Fibroblast of skin of left biceps (primary cell): ENCODE data around the gene EMC8.
"Not testable (repeated sequence)": the region's sequence is repeated elsewhere in the genome, so short reads cannot be mapped to it uniquely, and the experiment has no call there.

ENCODE experiments used
- DNase-seq, 2 experiments: peaks; one replicate each; pipeline ENCODE4 v3.0.0-alpha.2; 2013; ENCODE audit warnings: low read depth in 2 of 2

EMC8 gene

DNA sequence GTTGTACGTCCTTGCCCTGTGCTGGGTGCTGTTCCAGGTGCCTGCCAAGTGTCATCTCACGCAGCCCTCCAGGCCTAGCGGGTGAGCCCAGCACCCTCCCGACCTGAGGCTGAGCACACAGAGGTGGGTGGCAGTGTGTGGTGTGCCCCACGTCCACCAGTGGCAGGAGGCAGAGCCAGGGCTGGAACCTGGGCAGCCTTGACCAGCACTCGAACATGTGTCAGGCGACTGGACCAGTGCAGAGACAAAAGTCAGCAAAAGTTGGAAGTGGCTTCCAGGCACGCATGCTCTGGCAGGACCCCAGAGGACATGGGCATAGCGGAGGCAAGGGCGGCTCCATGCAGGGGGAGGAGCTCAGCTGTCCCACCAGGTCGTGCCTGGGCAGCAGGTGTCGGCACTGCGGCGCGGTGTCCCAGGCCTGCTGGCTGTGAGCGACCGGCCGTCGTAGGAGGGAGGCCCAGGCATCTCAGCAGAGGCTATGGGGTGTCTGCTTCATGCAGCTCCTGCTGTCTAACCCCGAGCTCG is 35.9 kb upstream of the EMC8 start:
- DNase-seq: no peak

DNA sequence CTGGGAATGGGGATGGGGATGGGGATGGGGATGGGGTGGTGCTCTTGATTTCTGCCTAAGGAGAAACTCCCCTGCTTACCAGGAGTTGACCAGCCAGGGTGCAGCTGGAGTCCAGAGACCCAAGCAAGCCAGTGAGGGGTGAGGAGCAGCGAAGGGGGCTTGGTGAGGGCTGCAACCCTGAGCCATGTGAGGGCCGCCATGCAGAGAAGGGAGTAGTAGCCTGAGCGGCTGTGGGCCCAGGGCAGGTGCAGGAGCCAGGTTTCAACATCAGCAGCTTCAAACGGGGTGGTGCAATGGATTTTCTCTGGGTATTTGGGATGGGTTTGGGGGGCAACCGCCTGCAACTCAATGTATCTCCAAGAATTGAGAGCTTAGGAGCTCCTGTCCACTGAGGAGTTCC is 35.4 kb upstream of the EMC8 start:
- no peak for DNase-seq

DNA sequence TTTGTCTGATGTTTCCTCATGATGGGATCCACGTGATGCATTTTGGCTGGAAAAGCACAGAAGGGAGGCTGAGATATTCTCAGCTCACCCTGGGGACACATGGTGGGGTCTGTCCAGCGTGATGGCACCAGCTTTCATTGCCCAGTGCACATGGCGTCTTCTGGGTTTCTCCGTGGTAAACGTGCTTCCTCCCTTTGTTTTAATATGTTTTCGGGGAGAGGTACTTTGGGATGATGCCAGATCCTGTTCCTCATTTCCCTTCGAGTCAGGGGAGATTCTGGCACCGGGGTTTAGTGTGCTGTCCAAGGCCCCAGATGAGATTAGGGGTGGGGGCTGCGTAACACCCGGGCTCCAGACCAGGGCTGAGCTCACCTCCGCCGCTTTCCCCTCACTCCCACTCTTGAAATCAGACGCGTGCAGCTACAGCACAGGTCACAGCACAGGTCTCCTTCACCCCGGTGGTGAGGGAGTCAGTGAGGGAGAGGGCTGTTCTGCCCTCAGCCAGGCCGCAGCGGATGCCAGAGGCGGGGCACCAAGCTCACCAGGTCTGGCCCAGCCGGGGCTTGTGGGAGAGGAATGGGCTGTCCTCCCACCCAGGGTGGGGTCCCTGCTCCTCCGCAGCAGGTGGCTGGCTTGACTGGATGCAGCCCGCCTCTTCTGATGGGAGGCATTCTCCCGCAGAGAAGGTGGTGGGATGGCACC is 34.0 kb upstream of the EMC8 start:
- no peak for DNase-seq

DNA sequence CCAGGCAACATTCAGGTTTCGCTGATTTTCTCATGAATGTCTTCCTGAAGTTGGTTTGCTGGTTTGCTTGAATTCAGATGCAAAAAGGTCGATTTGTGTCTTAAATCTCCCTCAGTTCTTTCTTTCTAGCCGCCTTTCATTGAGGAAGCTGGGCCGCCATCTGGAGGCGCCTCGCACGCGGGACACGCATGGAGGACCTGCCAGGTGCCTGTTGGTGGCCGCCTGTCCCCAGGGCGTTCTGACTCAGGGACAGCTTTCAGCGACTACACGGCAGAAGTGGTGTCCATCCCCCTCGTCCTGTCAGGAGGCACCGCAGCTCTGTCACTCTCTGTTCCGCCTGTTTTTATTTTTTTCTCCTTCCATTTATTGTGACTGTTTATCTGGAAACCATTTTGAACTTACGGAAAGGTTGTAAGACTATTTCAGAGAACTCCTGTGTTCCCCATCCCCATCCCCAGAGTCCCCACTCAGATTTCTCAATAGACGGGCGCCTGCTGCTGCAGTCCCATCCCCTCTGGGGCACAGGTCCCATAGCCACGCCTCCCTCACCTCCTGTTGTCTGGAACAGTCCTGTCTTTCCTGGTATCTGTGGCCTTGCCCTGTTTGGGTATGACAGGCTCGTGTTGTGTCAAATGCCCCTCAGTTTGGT is 33.4 kb upstream of the EMC8 start:
- no peak for DNase-seq

DNA sequence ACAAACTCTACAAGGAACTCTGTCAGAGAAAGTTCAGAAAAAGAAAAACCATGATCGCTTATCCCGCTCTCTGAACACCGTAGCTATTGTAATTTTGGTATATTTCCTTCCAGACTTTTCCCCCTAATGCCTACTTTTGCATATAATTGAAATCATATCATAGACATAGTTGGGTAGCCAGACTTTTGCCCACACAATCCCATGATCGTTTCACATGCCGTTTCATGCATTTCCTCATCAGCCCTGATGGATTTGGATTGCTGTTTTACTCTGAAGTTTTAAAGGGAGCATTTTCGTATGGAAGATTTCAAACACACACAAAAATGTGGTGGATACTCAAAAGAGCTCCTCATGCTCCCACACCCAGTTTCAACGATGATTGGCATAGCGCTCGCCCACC is 31.5 kb upstream of the EMC8 start:
- DNase-seq: no peak

DNA sequence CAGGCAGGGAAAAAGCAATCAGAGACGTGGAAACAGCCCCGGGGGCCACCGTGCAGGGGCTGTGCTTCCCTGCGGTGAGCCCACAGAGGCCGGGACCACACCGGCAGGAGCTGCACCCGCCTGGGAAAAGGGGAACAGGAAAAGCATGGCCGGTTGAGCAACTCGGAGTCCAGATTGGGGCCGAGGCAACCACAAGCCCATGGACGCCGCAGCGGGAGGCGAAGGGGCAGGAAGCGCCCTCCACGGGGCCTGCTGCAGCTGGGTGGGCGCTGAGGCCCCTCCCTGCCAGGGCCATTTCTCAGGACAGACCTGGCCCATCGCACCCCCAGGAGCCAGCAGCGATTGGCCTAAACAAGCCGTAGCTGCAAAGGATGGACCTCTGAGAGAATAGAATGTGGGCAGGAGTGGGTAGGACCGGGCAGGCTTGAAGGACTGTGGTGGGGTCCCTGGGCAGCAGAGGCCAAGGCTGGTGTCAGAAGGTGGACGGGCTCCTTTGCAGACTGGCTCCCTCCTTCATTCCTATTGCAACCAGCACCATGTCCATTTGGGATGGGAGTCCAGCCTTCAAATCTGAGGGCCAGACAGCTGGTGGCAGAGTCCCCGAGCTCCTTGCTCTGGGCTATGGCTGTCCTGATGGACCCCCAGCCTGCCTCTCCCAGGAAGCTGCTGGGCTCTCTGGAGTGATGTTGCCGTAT is 30.6 kb upstream of the EMC8 start:
- DNase-seq: no peak

DNA sequence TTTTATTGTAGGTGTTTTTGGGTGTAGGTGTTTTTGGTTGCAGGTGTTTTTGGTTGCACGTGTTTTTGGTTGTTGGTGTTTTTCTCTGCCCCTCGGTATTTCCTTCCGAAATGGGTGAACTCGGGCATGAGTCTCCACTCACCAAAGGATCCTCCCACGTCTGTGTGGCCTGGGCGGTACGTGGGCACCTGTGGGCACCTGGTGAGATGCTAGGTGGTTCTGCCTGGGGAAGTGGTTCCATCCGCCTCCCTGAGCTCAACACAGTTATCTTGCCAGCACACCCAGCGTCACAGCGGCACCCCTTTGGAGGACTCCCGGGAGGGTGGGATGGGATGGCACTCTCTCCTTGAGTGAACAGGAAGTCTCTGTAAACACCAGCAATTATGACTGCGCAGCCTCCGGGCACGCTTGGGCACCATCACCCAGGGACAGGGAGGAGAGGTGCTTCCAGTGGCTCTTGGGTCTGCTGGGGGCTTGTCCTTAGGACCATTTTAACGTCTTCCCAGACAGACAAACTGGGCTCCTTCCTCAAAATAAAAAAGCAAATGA is 29.9 kb upstream of the EMC8 start:
- DNase-seq: no peak

DNA sequence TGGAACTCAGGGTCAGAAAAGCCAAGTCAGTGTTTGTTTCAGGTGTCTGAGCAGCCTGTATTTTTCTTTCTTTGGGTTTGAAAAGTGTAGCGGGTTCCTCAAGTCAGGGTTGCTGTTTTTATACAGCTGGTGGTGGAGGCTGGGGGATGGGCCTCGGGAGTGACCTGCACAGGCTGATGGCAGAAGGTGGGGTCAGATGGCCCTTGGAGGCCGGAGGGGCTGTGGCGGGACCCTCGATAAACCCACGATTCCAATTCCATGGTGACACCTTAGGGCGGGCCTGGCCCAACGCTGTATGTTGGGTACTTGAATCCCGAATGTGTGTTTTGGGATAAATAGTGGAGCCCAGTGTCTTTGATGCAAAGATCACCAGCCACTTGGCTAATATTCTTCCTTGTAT is 28.8 kb upstream of the EMC8 start:
- no peak for DNase-seq

DNA sequence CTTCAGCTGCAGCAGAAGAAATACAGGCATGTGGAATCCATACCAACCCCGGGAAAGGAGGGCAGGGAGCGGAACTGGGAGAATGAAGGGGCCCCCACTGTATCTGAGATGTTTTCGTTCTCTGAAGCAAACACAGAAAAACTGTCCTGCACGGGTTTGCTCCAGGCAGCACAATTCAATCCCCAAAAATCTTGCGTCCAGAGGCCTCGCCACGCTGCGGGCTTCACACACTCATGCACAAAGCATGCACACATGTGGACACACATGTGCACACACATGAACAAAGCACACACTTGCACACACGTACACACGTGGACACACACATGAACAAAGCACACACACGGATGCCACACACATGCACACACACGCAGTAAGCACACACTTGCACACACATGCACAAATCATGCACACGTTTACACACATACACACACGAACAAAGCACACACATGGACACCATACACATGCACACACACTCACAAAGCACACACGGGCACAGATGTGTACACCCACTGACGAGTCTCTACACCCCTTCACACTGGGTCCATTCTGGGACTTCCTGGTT is 27.4 kb upstream of the EMC8 start:
- no peak for DNase-seq

DNA sequence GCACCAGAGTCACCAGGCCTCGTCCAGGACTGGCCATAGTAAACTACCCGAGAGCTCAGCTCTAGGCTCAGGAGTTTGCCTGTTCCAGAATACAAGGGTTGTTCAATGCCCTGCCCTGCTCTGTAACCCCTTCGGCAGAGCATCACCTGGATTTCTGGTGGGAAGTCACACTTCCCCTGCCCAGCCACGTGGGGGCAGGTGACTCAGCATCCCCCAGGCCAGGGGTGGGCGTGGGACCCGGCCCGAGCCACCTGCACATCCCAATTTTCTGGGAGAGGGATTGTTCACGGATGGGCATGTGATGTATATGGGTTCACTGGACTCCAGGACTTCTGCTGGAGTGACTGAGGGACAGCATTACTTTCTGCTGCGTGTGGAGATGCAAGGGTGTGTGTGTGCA is 26.0 kb upstream of the EMC8 start:
- no peak for DNase-seq

DNA sequence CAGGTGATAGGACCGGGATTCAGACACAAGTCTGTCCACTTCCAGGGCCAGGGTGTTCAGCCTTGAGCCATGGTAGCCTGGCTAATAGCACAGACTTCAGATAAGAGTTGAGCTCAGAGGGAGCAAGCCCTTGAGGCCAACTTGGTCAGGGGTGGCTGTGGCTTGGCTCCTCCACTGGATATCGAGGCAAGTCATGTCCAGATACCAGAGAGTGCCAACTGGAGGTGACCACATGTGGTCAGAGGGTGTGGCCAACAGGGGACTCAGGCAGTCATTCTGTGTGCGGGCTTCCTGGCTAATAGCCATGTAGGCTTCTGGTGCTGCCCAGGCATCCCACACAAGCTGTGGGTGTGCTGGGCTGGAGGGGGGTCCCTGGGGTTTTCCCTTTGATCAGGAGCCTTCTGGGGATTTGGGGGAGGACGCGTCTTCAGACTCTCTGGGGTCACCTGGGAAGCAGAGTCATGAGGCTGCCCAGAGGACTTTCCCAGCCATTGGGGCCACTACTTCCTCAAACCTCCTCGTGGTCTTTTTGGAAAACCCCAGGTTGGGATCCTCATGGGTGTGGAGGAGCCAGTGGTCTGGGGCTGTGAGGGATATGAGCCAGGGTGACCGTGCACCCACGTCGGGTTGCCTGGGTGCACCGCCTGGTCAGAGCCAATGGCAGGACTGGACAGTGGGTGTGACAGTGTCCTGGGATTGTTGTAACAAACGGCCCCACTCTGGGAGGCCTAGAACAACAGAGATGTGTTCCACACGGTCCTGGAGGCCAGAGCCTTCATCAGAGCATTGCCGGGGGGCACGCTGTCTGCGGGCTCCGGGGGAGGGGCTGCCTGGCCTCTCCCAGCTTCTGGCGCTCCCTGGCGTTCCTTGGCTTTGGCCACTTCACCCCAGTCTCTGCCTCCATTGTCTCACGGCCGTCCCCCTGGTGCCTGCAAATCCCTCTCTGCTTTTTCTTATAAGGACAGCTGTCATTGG is 25.1 kb upstream of the EMC8 start:
- no peak for DNase-seq

DNA sequence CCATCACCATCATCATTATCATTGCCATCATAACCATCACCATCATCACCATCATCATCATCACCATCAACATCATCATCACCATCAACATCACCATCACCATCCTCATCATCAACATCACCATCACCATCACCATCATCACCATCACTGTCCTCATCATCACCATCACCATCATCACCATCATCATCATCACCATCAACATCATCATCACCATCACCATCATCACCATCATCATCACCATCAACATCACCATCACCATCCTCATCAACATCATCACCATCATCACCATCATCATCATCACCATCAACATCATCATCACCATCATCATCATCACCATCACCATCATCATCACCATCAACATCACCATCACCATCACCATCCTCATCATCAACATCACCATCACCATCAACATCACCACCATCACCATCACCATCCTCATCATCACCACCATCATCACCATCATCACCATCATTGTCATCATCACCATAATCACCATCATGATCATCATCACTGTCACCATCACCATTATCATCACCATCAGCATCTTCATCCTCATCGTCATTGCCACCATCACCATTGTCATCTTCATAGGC is 24.1 kb upstream of the EMC8 start:
- no peak for DNase-seq

DNA sequence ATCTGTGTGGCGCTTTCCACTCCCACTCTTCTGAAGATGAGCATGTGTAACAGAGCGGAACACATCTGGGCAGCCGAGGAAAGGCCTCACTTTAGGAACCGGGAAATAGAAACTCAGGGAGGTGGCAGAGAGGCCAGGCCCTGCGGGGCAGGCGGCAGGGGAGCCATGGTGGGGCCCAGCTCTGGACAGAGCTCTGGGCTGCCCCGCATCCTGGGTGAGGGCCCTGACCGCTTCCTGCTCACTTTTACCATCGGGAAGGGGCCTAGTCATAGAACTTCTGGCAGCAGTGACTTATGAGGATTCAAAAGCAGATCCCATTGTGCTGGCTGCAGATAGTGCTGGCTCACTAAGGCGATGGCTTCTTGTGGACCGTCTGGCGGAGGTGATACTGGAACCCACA is 22.8 kb upstream of the EMC8 start:
- no peak for DNase-seq

DNA sequence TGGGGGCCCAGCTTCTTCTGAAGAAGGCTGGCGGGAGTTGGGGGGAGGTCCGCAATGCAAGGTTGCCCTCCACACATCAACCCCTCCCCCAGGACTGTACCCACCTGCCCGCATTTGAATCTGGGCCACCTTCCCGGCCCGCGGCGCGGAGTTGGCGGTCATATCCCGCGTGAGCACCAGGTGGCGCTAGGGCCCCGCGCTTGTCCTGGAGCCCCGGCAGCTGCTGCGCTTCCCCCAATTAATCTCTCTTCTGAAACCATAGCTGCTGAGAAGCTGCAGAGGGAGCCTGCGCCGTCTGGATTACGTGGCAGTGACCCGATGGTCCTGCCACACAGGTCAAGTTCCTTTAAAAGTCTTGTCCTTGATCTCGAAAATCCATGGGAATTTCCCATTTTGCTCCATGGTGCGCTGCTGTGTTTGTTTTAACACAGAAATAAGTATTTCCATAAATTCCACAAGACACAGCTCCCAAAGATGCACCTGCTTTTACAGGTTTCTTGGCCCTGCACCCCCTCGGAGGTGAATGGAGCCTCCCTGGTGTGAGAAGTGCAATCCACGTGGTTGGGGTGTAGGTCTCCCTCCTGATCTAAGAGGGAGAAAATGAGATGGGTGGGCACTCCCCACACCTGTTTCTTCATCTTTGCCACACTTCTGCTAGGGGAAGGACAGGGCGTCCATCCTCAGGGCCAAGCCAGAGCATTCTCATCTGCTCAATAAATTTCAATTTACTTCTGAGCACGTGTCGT is 22.2 kb upstream of the EMC8 start:
- peak in 1 of 2 experiments; percentile 30 for DNase-seq

DNA sequence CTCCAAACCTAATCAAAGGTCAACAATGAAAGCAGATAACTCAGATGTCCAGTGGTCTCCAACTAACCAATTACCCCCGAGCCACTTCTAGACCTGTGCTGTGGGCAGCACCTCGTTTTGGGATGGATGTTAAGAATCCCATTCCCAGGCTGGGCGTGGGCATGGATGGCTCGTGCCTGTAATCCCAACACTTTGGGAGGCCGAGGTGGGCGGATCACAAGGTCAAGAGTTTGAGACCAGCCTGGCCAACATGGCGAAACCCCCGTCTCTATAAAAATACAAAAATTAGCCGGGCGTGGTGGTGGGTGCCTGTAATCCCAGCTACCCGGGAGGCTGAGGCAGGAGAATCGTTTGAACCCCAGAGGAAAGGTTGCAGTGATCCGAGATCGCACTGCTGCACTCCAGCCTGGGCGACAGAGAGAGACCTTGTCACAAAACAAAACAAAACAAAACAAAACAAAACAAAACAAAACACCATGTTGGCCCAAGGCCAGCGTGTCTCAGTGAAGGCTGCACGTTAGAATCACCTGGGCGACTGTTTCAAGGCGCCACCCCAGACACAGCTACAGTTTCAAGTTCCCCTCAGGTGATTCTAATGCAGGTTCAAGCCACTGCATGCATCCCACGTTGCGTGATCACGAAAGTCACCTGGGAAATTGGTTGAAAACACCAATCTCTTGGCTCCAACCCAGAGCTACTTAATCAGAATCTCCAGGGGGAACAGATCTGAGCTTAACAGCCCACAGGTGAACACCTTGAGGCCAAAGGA is 21.4 kb upstream of the EMC8 start:
- no peak for DNase-seq

DNA sequence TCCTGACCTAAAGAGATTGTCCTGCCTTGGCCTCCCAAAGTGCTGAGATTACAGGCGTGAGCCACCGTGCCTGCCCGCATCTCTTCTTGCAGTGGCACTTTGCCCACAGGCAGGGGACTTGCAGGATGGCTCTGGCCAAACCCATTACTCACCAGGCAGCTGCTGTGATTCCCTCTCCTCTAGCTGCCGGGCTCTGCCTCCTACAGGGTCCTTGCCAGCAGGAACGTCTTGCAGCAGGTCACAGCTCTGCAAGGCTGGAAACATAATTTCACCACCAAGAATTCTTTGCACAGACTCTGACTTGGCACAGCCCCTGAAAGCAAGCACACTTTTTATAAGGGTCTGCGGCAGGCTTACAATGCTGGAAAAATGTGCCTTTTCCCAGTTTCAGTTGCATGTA is 20.4 kb upstream of the EMC8 start:
- DNase-seq: no peak

DNA sequence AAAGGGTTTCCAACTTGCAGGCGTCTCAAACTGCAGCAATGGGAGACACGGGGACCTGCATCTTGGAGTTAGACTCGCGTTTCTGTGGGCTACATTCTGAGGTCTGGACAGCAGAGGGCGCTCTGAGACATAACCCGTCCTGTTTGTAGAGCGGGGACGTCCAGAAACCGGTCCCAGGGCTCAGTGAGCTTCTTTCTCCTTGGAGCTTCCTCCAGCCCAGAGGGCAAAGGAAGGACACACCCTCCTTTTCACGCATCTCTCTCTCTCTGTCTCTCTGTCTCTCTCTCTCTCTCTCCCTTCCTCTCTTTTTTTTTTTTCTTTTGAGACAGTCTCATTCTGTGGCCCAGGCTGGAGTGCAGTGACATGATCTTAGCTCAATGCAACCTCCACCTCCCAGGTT is 19.9 kb upstream of the EMC8 start:
- DNase-seq: peak; percentile 26 to 34

DNA sequence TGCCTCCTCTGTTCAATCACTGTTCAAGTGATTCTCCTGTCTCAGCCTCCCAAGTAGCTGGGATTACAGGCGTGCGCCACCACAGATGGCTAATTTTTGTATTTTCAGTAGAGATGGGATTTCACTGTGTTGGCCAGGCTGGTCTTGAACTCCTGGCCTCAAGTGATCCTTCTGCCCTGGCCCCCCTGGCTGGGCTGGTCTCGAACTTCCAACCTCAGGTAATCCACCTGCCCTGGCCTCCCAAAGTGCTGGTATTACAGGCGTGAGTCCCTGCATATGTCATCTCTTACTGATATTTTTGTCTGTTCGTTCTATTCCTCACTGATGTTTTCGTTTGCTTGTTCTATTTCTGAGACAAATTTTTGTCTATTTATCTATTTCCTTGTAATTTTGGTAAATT is 17.9 kb upstream of the EMC8 start:
- not testable (repeated sequence) for DNase-seq

DNA sequence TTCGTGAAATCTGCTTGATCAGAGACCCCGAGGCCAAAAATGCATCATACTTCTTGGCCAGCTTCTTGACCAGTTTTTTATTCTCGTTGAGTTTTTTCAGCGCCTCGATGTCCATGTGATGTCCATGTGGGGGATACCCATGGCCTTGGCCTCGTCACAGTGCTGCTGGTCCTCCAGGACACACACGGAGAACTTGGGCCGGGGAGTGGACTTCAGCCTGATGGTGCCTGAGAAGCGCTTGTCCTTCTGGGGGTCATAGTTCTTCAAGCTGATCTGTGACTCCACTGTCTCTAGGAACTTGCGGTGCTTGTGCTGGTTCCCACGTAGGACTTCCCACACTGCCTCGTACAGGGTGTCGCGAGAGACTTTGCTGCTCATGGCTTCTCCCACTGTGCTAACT is 16.8 kb upstream of the EMC8 start:
- no peak for DNase-seq
